Gastrocnemius medialis (tissue), 4 donors: ENCODE measurements around the gene LSS. TPM values are rescaled to one million over a fixed set of nuclear protein-coding genes. Genes with fewer than 3 reads are reported as not detected.
"Not testable (repeated sequence)": the region's sequence is repeated elsewhere in the genome, so short reads cannot be mapped to it uniquely, and the experiment has no call there.

Source experiments
- ATAC-seq, 2 donors: fragments of 150-250 bp; one replicate each; pipeline ENCODE4 v1.9.1; 2016
- DNase-seq, 2 donors: peaks; one replicate each; pipeline ENCODE4 v3.0.0-alpha.2; 2019
- H3K27ac ChIP-seq, 4 donors: fragments of 200-600 bp; sonication (generic); 1 replicate in 1 of 4; 2 replicates in 3 of 4; pipeline ENCODE4 v1.5.1; 2016 to 2018; ENCODE audit warnings: mild to moderate bottlenecking in 2 of 4, moderate library complexity in 1 of 4
- H3K27me3 ChIP-seq, 3 donors: fragments of 200-600 bp; sonication (generic) in 2 of 3; 1 replicate in 1 of 3; 2 replicates in 2 of 3; pipeline versions ENCODE4 v1.5.1 to v1.6.0; 2016 to 2019; ENCODE audit warnings: mild to moderate bottlenecking in 1 of 3, moderate library complexity in 1 of 3
- H3K36me3 ChIP-seq, 2 donors: fragments of 200-600 bp; sonication (generic) in 1 of 2; one replicate each; pipeline ENCODE4 v1.5.1; 2017 to 2018
- H3K4me1 ChIP-seq, 2 donors: fragments of 200-600 bp; sonication (generic) in 1 of 2; one replicate each; pipeline ENCODE4 v1.5.1; 2016 to 2017; ENCODE audit warnings: mild to moderate bottlenecking in 2 of 2
- H3K4me3 ChIP-seq, 4 donors: fragments of 200-600 bp; sonication (generic) in 3 of 4; 1 replicate in 1 of 4; 2 replicates in 3 of 4; pipeline ENCODE4 v1.5.1; 2016 to 2019; ENCODE audit warnings: mild to moderate bottlenecking in 2 of 4
- H3K9me3 ChIP-seq, 3 donors: fragments of 200-600 bp; sonication (generic) in 2 of 3; 1 replicate in 1 of 3; 2 replicates in 2 of 3; pipeline ENCODE4 v1.5.1; 2016 to 2019
- POLR2A ChIP-seq, 2 donors: fragments of 450-650 bp; IDR thresholded peaks; one replicate each; pipeline ENCODE4 v1.6.1; 2017; ENCODE audit warnings: antibody characterized with exemption in 2 of 2, mild to moderate bottlenecking in 2 of 2, moderate library complexity in 2 of 2
- in situ Hi-C, 4 donors: fragments of 200-750 bp; cut with MboI; loops; one replicate each; pipeline versions ENCODE4 v1.15.0 to v1.8.0; 2017; ENCODE audit warnings: low sequenced_read_pairs in 4 of 4
- intact Hi-C: fragments of 100-400 bp; cut with DNase I; formaldehyde crosslinking; loops from one replicate; pipeline ENCODE4 v1.15.1; 2023; ENCODE audit warnings: low total_unique reads
- total RNA-seq, 4 donors: library from RNA; depleted of rRNA; stranded (reverse); fragments of >200 nt; gene quantifications; one replicate each; pipeline versions ENCODE4 v1.1.0 to v1.2.3, GENCODE V29; 2016
- TF ChIP-seq, protein P1 (sequence below), 5 experiments: fragments of 450-650 bp in 3 of 5; fragments of 200-600 bp in 2 of 5; sonication (generic) in 2 of 5; IDR thresholded peaks in 4 of 5; conservative IDR thresholded peaks in 1 of 5; 1 replicate in 4 of 5; 2 replicates in 1 of 5; pipeline ENCODE4 v1.5.1; 2016 to 2019; ENCODE audit warnings: antibody characterized with exemption in 5 of 5, mild to moderate bottlenecking in 3 of 5, moderate library complexity in 3 of 5

Gene LSS
- total RNA-seq, 4 donors from 2014 or later, result 26.4 to 47.2 (median 32.7) TPM

DNA sequence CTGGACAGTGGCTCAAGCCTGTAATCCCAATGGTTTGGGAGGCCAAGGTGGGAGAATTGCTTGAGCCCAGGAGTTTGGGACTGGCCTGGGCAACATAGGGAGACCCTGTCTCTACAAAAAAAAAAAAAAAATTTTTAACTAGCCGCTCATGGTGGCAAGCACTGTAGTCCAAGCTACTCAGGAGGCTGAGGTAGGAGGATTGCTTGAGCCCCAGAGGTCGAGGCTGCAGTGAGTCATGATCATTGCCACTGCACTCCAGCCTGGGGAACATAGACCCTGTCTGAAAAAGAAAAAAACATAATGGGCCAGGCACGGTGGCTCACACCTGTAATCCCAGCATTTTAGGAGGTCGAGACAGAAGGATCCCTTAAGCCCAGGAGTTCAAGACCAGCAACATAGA lies 49.6 kb downstream of the LSS start:
- no peaks in the 10 kb centered on the region for H3K9me3 ChIP-seq
- TF ChIP-seq, protein P1, sequence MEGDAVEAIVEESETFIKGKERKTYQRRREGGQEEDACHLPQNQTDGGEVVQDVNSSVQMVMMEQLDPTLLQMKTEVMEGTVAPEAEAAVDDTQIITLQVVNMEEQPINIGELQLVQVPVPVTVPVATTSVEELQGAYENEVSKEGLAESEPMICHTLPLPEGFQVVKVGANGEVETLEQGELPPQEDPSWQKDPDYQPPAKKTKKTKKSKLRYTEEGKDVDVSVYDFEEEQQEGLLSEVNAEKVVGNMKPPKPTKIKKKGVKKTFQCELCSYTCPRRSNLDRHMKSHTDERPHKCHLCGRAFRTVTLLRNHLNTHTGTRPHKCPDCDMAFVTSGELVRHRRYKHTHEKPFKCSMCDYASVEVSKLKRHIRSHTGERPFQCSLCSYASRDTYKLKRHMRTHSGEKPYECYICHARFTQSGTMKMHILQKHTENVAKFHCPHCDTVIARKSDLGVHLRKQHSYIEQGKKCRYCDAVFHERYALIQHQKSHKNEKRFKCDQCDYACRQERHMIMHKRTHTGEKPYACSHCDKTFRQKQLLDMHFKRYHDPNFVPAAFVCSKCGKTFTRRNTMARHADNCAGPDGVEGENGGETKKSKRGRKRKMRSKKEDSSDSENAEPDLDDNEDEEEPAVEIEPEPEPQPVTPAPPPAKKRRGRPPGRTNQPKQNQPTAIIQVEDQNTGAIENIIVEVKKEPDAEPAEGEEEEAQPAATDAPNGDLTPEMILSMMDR (IDR thresholded peaks at IDR 0.05 in 4 of 5, conservative IDR thresholded peaks at IDR 0.05 in 1 of 5), result no peak
- no peak for TF ChIP-seq POLR2A (IDR thresholded peaks at IDR 0.05)
- peaks cover 0 to 6% of the 10 kb centered on the region in 2 donors for H3K4me1 ChIP-seq
- no peak for ATAC-seq
- H3K36me3 ChIP-seq, result no peaks in the 10 kb centered on the region
- in situ Hi-C loops (no loop called here), intact Hi-C loops (no loop called here)
- no peak overlapping the region for H3K27ac ChIP-seq
- no peaks in the 10 kb centered on the region for H3K27me3 ChIP-seq
- no peak overlapping the region for H3K4me3 ChIP-seq
- DNase-seq, result no peak

DNA sequence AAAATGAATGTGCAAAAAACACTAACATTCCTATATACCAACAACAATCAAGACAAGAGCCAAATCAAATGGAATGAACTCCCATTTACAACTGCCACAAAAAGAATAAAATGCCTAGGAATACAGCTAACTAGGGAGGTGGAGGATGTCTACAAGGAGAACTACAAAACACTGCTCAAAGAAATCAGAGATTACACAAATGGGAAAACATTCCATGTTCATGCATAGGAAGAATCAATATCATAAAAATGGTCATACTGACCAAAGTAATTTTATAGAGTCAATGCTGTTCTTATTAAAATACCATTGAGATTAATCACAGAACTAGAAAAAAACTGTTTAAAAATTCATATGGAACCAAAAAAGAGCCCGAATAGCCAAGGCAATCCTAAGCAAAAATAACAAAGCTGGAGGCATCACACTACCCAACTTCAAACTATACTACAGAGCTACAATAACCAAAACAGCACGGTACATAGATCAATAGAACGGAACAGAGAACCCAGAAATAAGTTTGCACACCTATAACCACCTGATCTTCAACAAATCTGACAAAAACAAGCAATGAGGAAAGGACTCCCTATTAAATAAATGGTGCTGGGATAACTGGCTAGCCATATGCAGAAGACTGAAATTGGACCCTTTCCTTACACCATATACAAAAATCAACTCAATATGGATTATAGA lies 52.0 kb downstream of the LSS start:
- ATAC-seq, H3K36me3 ChIP-seq, H3K27me3 ChIP-seq, in situ Hi-C loops, DNase-seq, H3K4me1 ChIP-seq, H3K9me3 ChIP-seq, H3K4me3 ChIP-seq, H3K27ac ChIP-seq, intact Hi-C loops: not testable (repeated sequence)

DNA sequence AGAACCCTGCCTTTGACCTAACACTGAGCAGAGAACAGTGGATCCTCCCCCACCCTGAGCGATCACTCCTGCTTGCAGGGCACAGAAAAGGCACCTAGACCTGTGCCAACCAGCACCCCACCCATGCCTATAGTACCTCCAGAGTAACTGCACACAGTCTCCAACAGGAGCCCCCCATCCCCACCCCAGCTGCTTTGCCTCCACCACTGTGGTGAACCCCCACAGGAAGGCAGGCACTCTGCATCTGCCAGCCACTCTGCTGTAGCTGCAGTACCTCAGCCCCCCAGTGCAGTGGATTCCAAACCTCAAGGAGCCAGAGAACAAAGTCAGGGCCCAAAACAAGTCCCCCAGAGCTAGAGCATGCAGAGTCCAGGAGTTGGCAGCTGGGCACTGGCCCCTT lies 55.0 kb downstream of the LSS start:
- H3K36me3 ChIP-seq, result no peaks in the 10 kb centered on the region
- H3K9me3 ChIP-seq, result no peaks in the 10 kb centered on the region
- DNase-seq, result no peak
- in situ Hi-C loops (no loop called here), intact Hi-C loops (no loop called here)
- H3K27me3 ChIP-seq, result no peaks in the 10 kb centered on the region
- no peak overlapping the region for H3K4me3 ChIP-seq
- no peak for TF ChIP-seq POLR2A (IDR thresholded peaks at IDR 0.05)
- TF ChIP-seq, protein P1 (IDR thresholded peaks at IDR 0.05 in 4 of 5, conservative IDR thresholded peaks at IDR 0.05 in 1 of 5), result no peak
- no peaks in the 10 kb centered on the region for H3K4me1 ChIP-seq
- no peak for ATAC-seq
- H3K27ac ChIP-seq, result no peak overlapping the region

DNA sequence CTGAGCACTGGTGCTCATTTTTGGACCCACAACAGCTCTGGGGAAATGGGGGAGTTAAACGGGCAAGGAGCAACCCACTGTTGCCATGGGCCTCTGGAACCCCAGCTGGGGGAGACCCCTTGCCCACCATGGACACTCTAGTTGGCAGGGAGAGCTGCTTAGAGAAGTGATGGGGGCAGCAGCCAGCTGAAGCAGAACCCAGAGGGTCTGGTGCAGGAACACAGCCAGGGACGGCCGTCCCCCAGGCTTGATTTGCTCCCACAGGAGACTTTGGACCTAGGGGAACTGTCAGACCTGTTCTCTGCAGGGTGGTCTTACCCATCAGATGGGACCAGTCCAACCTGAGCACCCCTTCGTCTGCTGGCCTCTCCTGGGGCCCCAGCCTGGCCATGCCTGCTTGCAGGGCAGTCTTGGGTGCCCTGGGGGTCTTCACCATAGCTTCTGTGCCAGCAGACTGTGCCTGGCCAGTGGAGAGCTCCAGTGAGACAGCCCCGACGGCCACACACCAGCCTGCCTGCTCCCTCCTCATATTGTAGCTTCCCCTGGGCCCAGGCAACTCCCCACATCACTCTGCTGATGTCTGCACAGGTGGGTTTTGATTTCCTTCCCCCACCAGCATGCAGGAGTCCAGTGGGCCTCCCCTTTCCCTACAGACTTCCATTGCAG lies 55.6 kb downstream of the LSS start:
- intact Hi-C loops, result no loop called here
- in situ Hi-C loops, result no loop called here
- H3K4me3 ChIP-seq, result no peak overlapping the region
- no peaks in the 10 kb centered on the region for H3K36me3 ChIP-seq
- DNase-seq (no peak), ATAC-seq (no peak)
- H3K4me1 ChIP-seq, result no peaks in the 10 kb centered on the region
- no peak for TF ChIP-seq POLR2A (IDR thresholded peaks at IDR 0.05)
- no peak overlapping the region for H3K27ac ChIP-seq
- no peaks in the 10 kb centered on the region for H3K9me3 ChIP-seq
- H3K27me3 ChIP-seq, result no peaks in the 10 kb centered on the region

DNA sequence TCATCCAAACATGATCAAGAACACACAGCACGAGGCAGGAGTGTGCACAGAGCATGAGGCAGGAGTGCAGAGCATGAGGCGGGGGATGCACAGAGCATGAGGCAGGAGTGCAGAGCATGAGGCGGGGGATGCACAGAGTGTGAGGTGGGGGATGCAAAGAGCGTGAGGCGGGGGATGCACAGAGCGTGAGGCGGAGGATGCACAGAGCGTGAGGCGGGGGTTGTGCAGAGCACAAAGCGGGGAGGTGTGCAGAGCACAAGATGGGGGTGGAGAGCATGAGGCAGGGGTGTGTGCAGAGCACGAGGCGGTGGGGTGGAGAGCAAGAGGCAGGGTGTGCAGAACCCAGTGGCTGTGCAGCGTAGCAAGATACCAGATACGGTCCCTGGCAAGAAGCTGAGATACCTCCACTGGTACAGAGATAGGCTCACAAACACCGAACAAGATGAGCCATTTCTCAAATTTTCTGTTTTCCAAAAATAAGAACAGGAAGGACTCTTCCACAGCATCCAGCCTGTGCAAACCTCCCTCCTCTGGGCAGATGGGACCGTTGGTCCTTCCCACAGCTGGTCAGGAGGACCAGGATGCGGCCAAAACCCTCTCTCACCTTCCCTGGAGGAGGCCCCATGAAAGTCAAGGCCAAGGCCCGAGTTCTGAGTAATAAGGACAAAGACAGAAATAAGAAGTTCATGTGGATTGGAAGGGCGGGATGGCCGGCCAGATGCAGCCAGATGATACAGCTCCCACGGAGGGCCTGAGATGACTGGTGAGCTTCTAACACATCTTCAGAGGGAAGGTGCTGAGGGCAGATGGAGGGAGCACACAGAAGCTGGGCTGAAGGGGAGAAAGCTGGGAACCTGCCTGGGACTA lies 56.3 kb downstream of the LSS start:
- DNase-seq, result no peak
- Histone ChIP-seq H3K36me3 (no peaks in the 10 kb centered on the region), H3K4me1 (no peaks in the 10 kb centered on the region), H3K4me3 (no peak overlapping the region), H3K27me3 (no peaks in the 10 kb centered on the region), H3K9me3 (no peaks in the 10 kb centered on the region), H3K27ac (no peak overlapping the region)
- TF ChIP-seq POLR2A (IDR thresholded peaks at IDR 0.05), result no peak
- in situ Hi-C loops (no loop called here), intact Hi-C loops (no loop called here)
- ATAC-seq, result no peak

DNA sequence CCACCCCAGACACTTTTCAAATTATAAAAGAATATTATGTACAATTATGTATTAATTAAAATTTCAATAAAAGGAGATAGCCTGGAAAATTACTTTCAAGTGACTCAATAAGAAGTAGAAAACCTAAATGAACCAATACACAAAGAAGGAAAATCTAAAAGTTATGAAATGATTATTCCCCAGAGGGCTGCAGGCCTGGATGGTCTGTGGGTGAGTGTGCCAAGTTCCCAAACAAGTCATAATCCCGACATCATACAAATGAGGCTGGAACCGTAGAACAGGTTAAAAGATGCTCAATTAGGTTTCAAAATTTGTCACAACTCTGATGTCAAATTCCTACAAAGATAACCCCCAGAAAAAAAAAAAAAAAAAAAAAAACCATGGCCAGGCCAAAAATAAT lies 57.0 kb downstream of the LSS start:
- TF ChIP-seq, protein P1 (IDR thresholded peaks at IDR 0.05 in 4 of 5, conservative IDR thresholded peaks at IDR 0.05 in 1 of 5), result no peak
- no peak for TF ChIP-seq POLR2A (IDR thresholded peaks at IDR 0.05)
- ATAC-seq (no peak), DNase-seq (no peak)
- Histone ChIP-seq H3K9me3 (no peaks in the 10 kb centered on the region), H3K4me1 (no peaks in the 10 kb centered on the region), H3K27me3 (no peaks in the 10 kb centered on the region), H3K4me3 (no peak overlapping the region), H3K36me3 (no peaks in the 10 kb centered on the region), H3K27ac (no peak overlapping the region)
- intact Hi-C loops (no loop called here), in situ Hi-C loops (no loop called here)

GRCh38 chr21:46170436-46171193 lies 58.0 kb downstream of the LSS start:
- in situ Hi-C loops, H3K9me3 ChIP-seq, ATAC-seq, intact Hi-C loops, H3K27me3 ChIP-seq, H3K4me1 ChIP-seq, H3K27ac ChIP-seq, H3K4me3 ChIP-seq, DNase-seq, H3K36me3 ChIP-seq: not testable (repeated sequence)
